Measurements from ENCODE around the gene CA9. TPM values are rescaled to one million over a fixed set of nuclear protein-coding genes. Genes with fewer than 3 reads are reported as not detected.
"Not testable (repeated sequence)": the region's sequence is repeated elsewhere in the genome, so short reads cannot be mapped to it uniquely, and the experiment has no call there.

Gene CA9
- total RNA-seq, 2 donors from 2014 or later: 1.8 to 5.9 TPM

DNA sequence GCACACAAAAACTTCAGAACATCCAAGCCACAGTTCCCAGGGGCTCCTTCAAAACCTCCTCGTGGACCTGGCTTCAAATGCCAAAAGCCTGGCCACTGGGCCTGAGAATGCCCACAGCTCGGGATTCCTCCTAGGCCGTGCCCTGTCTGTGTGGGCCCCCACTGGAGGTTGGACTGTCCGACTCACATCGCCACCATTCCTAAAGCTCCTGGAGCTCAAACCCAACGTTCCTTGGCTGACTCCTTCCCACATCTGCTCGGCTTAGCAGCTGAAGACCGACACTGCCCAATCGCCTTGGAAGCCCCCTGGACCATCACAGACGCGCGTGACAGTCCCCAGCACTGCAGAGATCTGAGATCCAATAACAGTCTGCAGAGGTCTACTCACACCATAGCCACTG lies 30.7 kb upstream of the CA9 start:
- no peak for DNase-seq
- no peak overlapping the region for H3K9ac ChIP-seq (ENCODE audit: low read depth in 2 of 2, low read length in 2 of 2)
- H3K4me3 ChIP-seq: no peak overlapping the region
- no peaks in the 10 kb centered on the region for H3K36me3 ChIP-seq
- H3K27me3 ChIP-seq: no peaks in the 10 kb centered on the region
- intact Hi-C loops (cut with DNase I): no loop called here
- H3K4me1 ChIP-seq: no peaks in the 10 kb centered on the region
- no peak for TF ChIP-seq CTCF (IDR thresholded peaks at IDR 0.05)
- H3K27ac ChIP-seq: no peak overlapping the region
- H3K9me3 ChIP-seq: no peaks in the 10 kb centered on the region

DNA sequence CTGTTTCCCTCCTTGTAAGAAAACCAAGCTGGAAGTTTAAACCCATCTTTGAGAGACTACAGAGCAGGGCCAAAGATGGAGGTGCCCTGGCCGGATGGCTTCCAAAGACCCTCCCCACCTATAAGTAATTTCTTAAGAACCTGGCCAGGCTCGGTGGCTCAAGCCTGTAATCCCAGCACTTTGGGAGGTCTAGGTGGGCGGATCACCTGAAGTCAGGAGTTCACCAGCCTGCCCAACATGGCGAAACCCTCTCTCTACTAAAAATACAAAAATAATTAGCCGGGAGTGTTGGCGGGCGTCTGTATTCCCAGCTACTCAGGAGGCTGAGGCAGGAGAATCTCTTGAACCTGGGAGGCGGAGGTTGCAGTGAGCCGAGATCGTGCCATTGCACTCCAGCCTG lies 28.0 kb upstream of the CA9 start:
- peak overlapping the region; percentile 42 for H3K4me3 ChIP-seq
- peak overlapping the region; percentile 82 for H3K27ac ChIP-seq
- peak overlapping the region; percentile 83 to 88 for H3K9ac ChIP-seq (ENCODE audit: low read depth in 2 of 2, low read length in 2 of 2)
- H3K4me1 ChIP-seq; DNase-seq; intact Hi-C loops (cut with DNase I); H3K9me3 ChIP-seq; H3K27me3 ChIP-seq; H3K36me3 ChIP-seq: not testable (repeated sequence)

- Histone ChIP-seq H3K27me3 (no peaks in the 10 kb centered on the region), H3K27ac (peak overlapping the region; percentile 82), H3K36me3 (no peaks in the 10 kb centered on the region), H3K9me3 (no peaks in the 10 kb centered on the region), H3K4me3 (peak overlapping the region; percentile 42), H3K9ac (ENCODE audit: low read depth in 2 of 2, low read length in 2 of 2) (peak overlapping the region; percentile 83 to 88), H3K4me1 (no peaks in the 10 kb centered on the region)
- DNase-seq: peak; percentile 59
- no peak for TF ChIP-seq CTCF (IDR thresholded peaks at IDR 0.05)
- intact Hi-C loops (cut with DNase I): no loop called here
Measured at GRCh38 chr9:35646153-35646532, 27.6 kb upstream of the CA9 start.

DNA sequence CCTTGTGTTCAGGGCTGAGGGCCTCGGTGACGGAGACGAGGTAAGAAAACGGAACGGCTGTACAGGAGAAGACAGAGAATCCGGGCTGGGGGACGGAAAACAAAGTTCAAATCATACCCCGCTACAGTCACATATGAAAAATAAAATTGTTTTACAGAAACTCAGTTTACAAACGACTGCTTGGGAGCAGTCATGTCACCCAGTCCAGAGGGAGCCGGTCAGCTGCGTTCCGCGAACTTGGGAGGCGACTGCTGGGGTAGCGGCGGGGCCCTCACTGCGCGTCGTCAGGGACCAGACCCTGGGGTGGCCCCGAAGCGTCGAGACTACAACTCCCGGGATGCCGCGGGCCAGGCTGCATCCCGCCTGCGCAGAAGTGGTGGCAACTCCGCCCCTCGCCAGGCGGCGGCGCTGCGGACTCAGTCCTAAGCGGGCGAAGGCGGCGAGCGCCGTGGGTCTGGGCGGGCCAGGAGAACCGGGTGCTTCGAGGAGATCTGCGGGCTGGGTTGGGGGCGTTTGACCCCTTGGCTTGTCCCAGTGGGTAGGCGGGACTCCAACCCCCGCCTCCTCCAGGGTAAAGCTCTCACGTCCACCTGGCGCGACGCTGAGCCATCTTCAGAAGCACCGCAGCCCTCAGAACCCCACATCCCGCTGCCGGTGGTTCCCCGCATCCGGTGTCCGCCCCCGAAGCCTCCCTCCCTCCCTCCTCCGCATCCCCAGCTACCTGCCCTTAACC lies 27.0 kb upstream of the CA9 start:
- H3K4me1 ChIP-seq: peaks cover 4% of the 10 kb centered on the region
- peak; percentile 83 for TF ChIP-seq CTCF (IDR thresholded peaks at IDR 0.05)
- peak overlapping the region; percentile 42 for H3K4me3 ChIP-seq
- intact Hi-C loops (cut with DNase I): no loop called here
- no peaks in the 10 kb centered on the region for H3K9me3 ChIP-seq
- peak; percentile 94 for DNase-seq
- H3K27ac ChIP-seq: peak overlapping the region; percentile 82
- H3K36me3 ChIP-seq: no peaks in the 10 kb centered on the region
- H3K9ac ChIP-seq (ENCODE audit: low read depth in 2 of 2, low read length in 2 of 2): peak overlapping the region; percentile 83 to 88
- no peaks in the 10 kb centered on the region for H3K27me3 ChIP-seq

- peak overlapping the region; percentile 33 for H3K27ac ChIP-seq
- intact Hi-C loops (cut with DNase I): no loop called here
- peak overlapping the region; percentile 21 to 56 for H3K9ac ChIP-seq (ENCODE audit: low read depth in 2 of 2, low read length in 2 of 2)
- peak overlapping the region; percentile 6 for H3K4me3 ChIP-seq
- H3K4me1 ChIP-seq: peaks cover 10% of the 10 kb centered on the region
- no peak for DNase-seq
- no peak for TF ChIP-seq CTCF (IDR thresholded peaks at IDR 0.05)
- no peaks in the 10 kb centered on the region for H3K9me3 ChIP-seq
- H3K27me3 ChIP-seq: no peaks in the 10 kb centered on the region
- H3K36me3 ChIP-seq: no peaks in the 10 kb centered on the region
Measured at GRCh38 chr9:35649431-35650340, 24.0 kb upstream of the CA9 start.
